NOMO-1 treated with DMSO at 0.1 percent for 48 hours (cell line): ENCODE results near the gene DDX1.
"Not testable (repeated sequence)": the region's sequence is repeated elsewhere in the genome, so short reads cannot be mapped to it uniquely, and the experiment has no call there.

Experiments used
- DNase-seq: peaks from one replicate; lab custom pipeline; 2025; ENCODE audit not compliant: unreplicated experiment; lab: John Stamatoyannopoulos, UW

The DDX1 gene

GRCh38 chr2:15614545-15615300 is 23.1 kb downstream of the DDX1 start:
- no peak for DNase-seq

GRCh38 chr2:15615301-15615920 is 23.7 kb downstream of the DDX1 start:
- no peak for DNase-seq

GRCh38 chr2:15616429-15616828 is 24.8 kb downstream of the DDX1 start:
- no peak for DNase-seq

- no peak for DNase-seq
Measured at GRCh38 chr2:15616850-15617777, 25.4 kb downstream of the DDX1 start.

- no peak for DNase-seq
Measured at GRCh38 chr2:15617778-15618448, 26.2 kb downstream of the DDX1 start.

- no peak for DNase-seq
Measured at GRCh38 chr2:15618449-15618855, 26.8 kb downstream of the DDX1 start.

GRCh38 chr2:15619076-15619475 is 27.4 kb downstream of the DDX1 start:
- no peak for DNase-seq

- DNase-seq = no peak
Measured at GRCh38 chr2:15619510-15619909, 27.8 kb downstream of the DDX1 start.

GRCh38 chr2:15619938-15620337 is 28.3 kb downstream of the DDX1 start:
- no peak for DNase-seq

GRCh38 chr2:15620340-15620739 is 28.7 kb downstream of the DDX1 start:
- no peak for DNase-seq

GRCh38 chr2:15620857-15621471 is 29.3 kb downstream of the DDX1 start:
- no peak for DNase-seq

GRCh38 chr2:15621472-15621870 is 29.8 kb downstream of the DDX1 start:
- DNase-seq = not testable (repeated sequence)

GRCh38 chr2:15622214-15622613 is 30.5 kb downstream of the DDX1 start:
- no peak for DNase-seq

GRCh38 chr2:15622614-15623480 is 31.2 kb downstream of the DDX1 start:
- DNase-seq = no peak

- DNase-seq = no peak
Measured at GRCh38 chr2:15623481-15623796, 31.8 kb downstream of the DDX1 start.

- no peak for DNase-seq
Measured at GRCh38 chr2:15623898-15624541, 32.4 kb downstream of the DDX1 start.

GRCh38 chr2:15624903-15625302 is 33.2 kb downstream of the DDX1 start:
- no peak for DNase-seq

GRCh38 chr2:15625344-15626036 is 33.8 kb downstream of the DDX1 start:
- no peak for DNase-seq

GRCh38 chr2:15626126-15626525 is 34.5 kb downstream of the DDX1 start:
- DNase-seq = no peak
